Astrocyte of the cerebellum (primary cell): Measurements from ENCODE around the gene PARVG.

Experiments
- DNase-seq: peaks from one replicate; pipeline ENCODE4 v3.0.0-alpha.2; 2011; ENCODE audit warnings: low read depth
- H3K4me3 ChIP-seq: 2 replicates; pipeline ENCODE4 v1.5.1; 2011; ENCODE audit warnings: mild to moderate bottlenecking, low read depth, low read length, moderate library complexity
- in situ Hi-C: cut with HindIII; loops from 2 replicates; pipeline ENCODE4 v1.10.0; 2017; ENCODE audit warnings: low sequenced_read_pairs
- TF ChIP-seq, protein P1 (sequence below): IDR thresholded peaks from 2 replicates; pipeline ENCODE4 v1.5.1; 2012; ENCODE audit warnings: low read length, low read depth, moderate library complexity, mild to moderate bottlenecking; ENCODE audit errors: missing control alignments

Gene PARVG

DNA sequence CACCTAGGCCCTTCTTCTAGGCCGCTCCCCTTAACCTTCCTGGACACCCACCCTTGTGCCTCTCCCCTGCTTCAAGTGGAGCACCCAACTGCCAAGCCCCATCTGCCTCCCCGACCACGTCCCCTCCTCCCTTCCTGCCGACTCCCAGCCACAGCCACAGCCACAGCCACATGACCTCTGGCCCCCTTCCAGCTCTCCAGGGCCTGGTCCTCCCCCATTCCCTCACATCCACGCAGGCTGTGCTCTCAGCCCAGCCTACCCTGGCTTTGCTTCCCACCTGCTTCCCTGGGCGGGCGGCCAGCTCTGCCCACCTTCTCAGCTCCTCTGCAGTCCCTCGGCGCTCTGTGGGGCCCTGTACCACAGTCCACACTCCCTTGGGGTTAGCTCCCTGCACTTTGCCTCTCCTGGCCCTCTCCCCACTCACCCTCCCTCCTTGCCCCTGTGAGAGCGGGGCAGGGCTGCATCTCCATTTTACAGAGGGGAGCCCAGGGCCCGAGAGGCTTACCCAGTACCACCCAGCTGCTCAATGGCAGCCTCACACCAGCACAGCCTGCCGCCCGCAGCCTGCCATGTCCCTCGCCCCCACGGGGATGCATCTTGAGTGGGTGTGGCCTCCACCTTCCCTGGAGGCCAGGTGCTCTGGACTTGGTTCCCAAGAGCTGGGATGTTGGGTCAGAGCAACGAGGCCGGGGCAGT lies 20.3 kb downstream of the PARVG start:
- TF ChIP-seq, protein P1, sequence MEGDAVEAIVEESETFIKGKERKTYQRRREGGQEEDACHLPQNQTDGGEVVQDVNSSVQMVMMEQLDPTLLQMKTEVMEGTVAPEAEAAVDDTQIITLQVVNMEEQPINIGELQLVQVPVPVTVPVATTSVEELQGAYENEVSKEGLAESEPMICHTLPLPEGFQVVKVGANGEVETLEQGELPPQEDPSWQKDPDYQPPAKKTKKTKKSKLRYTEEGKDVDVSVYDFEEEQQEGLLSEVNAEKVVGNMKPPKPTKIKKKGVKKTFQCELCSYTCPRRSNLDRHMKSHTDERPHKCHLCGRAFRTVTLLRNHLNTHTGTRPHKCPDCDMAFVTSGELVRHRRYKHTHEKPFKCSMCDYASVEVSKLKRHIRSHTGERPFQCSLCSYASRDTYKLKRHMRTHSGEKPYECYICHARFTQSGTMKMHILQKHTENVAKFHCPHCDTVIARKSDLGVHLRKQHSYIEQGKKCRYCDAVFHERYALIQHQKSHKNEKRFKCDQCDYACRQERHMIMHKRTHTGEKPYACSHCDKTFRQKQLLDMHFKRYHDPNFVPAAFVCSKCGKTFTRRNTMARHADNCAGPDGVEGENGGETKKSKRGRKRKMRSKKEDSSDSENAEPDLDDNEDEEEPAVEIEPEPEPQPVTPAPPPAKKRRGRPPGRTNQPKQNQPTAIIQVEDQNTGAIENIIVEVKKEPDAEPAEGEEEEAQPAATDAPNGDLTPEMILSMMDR = no peak
- in situ Hi-C loops = no loop called here
- DNase-seq = no peak
- H3K4me3 ChIP-seq = no peak overlapping the region

DNA sequence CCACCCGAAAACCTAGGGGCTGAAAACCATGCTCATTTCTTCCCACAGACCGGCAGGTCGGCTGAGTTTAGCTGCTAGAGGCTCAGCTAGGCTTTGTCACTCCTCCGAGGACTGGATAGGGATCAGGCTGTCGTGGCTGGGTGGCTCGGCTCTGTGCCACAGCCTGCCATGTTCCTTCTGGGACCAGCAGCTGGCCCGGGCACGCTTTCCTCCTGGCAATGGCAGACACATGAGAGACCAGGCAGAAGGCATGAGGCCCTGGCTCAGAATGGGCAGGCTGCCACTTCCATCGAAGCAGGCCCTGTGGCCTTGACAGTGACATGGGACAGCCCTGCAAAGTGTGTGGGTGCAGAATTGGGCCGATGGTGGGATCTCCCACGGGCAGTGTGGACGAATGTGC lies 20.9 kb downstream of the PARVG start:
- in situ Hi-C loops = no loop called here
- TF ChIP-seq, protein P1 = no peak
- no peak for DNase-seq
- H3K4me3 ChIP-seq = no peak overlapping the region

DNA sequence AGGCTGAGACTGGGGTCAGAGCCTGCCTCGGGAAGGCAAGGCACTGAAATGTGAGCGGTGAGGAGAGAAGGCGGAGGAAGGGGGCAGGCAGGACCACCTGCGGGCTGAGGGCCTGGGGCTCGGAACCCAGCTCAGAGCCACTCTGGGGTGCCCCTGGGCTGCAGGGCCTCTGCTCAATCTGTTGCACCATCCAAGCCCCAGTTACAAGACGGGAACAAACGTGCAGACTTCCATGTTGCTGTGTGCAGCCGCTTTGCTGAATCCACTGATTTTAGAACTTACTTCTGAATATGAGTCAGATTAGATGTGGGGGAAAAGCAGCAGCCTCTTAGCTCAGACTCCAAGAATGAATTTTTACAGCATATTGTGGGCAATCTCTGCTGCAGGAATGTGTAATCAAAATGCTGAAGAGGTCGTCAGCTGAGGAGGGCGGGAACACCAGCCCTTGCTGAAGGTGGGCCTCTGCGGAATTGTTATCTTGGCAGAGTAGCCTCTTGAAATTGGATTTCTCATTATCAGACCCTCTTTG lies 21.6 kb downstream of the PARVG start:
- in situ Hi-C loops = no loop called here
- TF ChIP-seq, protein P1 = no peak
- DNase-seq = peak; percentile 58
- no peak overlapping the region for H3K4me3 ChIP-seq

DNA sequence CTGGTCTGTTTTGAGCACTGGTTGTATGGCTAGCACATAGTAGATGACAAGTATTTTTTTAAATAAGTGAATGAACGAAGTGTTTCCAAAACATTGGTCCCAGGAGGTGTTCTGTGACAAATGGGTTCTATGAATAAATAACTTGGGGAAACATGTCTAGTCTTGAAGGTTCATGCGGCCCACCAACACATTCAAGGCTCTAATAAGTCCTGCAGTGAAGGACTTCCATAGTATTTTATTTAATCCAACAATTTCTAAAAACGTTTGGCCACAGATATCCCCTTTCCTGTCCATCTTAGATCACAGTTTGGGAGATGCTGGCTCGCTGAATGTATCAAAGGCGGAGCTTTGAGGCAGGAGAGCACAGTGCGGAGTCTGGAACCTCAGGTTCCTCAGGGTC lies 22.5 kb downstream of the PARVG start:
- TF ChIP-seq, protein P1 = no peak
- in situ Hi-C loops = no loop called here
- no peak for DNase-seq
- H3K4me3 ChIP-seq = no peak overlapping the region

DNA sequence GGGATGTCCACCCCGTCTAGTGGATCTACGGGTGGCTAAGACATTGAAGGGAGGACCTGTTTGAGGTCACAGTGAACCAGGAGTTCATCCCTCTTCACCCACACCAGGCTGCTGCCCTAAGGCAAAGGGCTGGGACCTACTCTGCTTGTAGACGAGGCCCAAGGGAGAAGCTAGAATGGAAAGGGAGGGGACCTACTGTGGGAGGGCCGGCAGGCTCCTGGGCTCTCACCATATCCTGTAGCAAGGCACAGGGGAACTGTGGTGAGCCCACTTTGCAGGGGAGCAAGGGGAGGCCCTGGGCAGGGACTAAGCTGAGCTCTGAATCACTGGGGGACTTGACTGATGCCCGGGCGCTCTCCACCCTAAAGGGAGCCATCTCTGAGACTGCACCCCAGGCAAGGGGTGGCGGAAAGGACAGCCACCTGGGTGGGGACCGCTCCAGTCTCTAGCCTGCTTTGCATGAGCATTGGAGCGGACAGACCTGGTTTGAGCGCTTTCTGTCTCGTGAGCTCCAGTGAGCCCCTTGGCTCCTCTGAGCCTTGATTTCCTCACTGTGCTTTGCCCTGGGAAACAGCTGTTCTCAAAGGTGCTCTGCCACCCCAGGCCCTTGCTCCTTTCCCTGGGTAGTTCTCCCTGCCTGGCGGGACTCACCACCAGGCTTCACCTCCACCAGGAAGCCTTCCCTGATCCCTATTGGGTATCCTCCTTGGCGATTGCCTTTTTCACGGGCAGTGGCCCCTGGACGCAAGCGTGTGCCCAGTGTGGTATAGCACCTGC lies 24.2 kb downstream of the PARVG start:
- TF ChIP-seq, protein P1 = no peak
- no peak overlapping the region for H3K4me3 ChIP-seq
- in situ Hi-C loops = no loop called here
- no peak for DNase-seq

DNA sequence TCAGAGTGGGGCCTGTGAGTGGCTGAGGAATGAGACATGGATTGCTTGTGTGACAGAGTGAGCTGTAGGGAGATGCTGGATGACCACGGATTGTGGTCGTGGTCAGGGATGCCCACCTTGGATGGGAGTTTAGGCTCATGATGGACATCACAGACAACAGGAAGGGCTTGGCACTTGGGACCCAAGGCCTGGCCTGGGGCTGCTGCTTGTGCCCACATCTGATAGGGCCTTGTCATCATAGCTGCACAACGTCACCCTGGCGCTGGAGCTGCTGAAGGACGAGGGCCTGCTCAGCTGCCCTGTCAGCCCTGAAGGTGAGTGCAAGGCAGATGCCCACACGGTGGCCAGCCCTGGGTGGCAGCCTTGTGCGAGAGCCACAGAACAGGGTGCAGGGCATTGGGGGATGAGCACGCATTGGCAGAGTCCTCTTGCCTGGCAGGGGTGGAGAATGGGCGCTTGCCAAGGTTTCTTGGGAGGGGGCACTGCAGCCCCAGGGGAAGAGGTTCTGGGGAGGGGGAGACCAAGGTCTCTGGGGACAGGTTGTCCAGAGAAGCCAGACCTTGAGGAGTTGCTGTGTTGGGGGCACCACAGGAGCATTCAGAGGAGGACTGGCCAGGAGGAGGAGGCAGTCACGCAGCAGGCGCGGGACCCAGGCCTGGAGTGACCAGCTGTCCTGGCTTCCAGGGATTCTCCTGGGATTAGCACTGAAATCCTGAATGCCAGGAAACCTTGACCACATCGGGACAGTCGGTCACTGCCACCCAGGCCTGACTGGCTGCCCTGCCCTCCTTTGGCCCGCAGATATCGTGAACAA lies 25.0 kb downstream of the PARVG start:
- in situ Hi-C loops = no loop called here
- H3K4me3 ChIP-seq = no peak overlapping the region
- TF ChIP-seq, protein P1 = no peak
- DNase-seq = no peak
